Hematopoietic multipotent progenitor cell (in vitro differentiated cells): Measurements from ENCODE around the gene SHF. TPM values are rescaled to one million over a fixed set of nuclear protein-coding genes. Genes with fewer than 3 reads are reported as not detected.
A peak's percentile ranks its signal among the peaks of the same experiment; 100 is the strongest.
"Not testable (repeated sequence)": the region's sequence is repeated elsewhere in the genome, so short reads cannot be mapped to it uniquely, and the experiment has no call there.

Source experiments
- DNase-seq, 3 donors: peaks; one replicate each; pipeline ENCODE4 v3.0.0-alpha.2; 2011 to 2015; ENCODE audit warnings: low read depth in 2 of 3, low spot score in 2 of 3
- total RNA-seq: library from RNA; depleted of rRNA; stranded (reverse); fragments of >200 nt; gene quantifications from one replicate; pipeline ENCODE4 v1.2.3, GENCODE V29; 2012

SHF gene
- total RNA-seq, 1 donor: 24.5 TPM

GRCh38 chr15:45147606-45148005, 40.2 kb downstream of the SHF start:
- DNase-seq: no peak

DNA sequence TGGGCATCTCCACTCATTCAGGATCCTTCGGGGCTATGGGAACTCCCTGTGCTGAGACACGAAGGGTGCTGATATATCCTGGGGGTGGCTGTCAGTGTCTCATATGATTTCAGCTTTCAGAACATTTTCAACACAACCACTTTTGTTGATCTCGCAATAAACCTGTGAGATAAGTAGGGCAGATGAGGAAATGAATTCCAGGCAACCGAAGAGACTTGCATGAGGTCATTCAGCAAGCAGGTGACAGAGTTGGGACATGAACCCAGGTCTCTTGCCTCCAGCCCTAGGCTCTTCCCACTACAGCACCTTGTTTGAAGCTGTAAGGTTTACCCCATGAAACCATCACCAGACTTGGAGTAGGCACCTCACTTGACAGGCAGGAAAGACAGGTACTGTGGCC, 41.4 kb downstream of the SHF start:
- DNase-seq: no peak

DNA sequence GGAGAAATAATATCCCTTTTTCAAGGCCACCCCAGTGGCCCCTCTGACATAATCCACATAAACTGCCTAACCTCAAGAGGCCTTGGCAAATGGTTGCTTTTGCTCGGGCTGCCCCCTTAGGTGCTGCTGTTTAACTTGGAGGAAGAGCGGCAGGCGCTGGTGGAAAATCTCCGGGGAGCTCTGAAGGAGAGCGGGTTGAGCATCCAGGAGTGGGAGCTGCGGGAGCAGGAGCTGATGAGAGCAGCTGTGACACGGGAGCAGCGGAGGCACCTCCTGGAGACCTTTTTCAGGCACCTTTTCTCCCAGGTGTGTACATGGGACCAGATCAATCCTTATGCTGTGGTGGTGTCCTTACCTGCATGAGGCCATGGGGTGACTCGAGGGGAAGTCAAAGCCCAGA, 43.0 kb downstream of the SHF start:
- DNase-seq: no peak

- no peak for DNase-seq
Observed at GRCh38 chr15:45143946-45144345, 43.8 kb downstream of the SHF start.

GRCh38 chr15:45143056-45143455, 44.7 kb downstream of the SHF start:
- DNase-seq: no peak

- DNase-seq: no peak
Observed at GRCh38 chr15:45141386-45141785, 46.4 kb downstream of the SHF start.

GRCh38 chr15:45140557-45141250, 47.1 kb downstream of the SHF start:
- DNase-seq: no peak

DNA sequence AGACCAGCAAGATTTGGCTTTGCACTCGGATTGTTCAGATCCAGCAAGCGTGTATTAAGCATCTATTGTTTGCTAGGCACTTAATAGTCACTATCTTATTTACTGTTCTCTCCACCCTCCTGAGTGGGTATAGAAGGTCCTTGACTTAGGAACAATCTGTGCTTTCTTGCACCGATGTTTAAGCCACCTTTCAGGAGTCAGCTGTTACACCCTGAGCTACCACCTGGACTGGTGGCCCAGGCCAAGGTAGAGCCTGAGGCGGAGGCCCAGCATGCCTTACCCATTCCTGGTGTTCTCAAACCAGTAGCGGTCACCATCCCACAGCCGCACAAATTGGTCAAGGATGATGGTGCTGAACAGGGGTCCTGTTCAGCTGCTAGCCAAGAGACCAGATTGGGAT, 48.0 kb downstream of the SHF start:
- no peak for DNase-seq

- no peak for DNase-seq
Observed at GRCh38 chr15:45138814-45139765, 48.7 kb downstream of the SHF start.

- no peak for DNase-seq
Observed at GRCh38 chr15:45137703-45138102, 50.1 kb downstream of the SHF start.

- no peak for DNase-seq
Observed at GRCh38 chr15:45136378-45136764, 51.4 kb downstream of the SHF start.

GRCh38 chr15:45135705-45136377, 51.9 kb downstream of the SHF start:
- DNase-seq: not testable (repeated sequence)

- DNase-seq: no peak
Observed at GRCh38 chr15:45134682-45135604, 52.8 kb downstream of the SHF start.

DNA sequence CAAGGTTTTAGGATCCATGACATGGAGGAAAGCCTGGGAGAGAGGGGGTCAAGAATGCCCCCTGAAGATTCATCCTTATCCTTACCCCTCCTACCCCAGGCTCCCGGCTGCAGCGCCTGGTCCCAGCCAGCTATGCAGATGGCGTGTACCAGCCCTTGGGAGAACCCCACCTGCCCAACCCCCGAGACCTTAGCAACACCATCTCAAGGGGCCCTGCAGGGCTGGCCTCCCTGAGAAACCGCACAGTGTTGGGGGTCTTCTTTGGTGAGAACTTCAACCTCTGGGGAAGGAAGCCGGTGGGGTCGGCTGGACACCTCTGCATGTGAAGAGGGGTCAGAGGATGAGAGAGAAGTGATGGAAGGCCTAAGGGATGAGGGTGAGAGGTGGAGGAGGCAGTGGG, 53.7 kb downstream of the SHF start:
- DNase-seq: no peak

DNA sequence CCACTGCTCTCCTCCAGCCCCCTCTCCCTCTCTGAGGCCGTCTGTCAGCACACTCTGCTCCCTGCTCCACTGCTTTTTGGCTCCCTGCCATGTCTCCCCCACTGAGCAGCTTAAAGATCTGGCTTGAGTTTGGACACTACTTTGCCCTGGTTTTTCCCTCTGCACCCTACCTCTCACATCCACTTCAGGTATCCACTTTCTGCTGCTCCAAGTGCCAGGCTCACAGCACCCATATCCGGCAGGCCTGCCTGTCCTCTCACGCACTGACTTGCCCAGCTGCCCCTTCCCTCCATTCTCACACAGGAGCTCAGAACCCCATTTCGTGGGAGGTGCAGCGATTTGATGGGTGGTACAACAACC, 54.2 kb downstream of the SHF start:
- no peak for DNase-seq

DNA sequence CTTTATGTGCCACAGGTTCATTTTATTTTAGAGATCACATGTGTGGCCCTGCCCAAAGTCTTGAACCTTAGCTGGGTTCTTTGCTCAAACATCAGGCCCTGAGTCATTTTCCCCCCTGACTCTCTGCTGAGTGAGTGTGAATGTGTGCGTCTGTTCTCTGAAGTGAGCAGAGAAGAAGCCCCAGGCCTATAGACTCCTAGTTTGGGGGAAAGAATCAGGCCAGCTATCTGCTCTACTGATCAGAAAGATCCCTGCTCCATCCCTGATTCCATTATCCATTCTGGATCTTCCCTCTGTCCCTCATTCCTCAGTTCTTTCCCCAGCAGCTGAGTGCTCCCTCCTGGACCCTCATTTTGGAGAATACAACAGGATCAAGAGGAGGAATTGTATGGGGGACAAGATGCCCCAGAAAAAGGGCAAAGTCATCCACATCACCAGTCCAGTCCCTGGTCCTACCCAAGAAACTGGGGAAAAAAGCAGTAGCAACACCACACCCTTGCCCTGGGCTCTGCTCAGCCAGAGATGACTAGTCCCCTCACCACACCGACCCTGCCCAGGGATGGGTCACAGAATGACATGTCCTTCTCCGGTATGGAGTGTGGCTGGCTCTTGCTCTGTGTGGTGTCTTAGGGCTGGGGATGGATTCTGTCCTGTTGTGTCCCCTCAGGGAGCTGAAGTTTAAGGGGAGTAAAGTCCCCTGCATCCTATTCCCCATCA, 54.8 kb downstream of the SHF start:
- DNase-seq: no peak

DNA sequence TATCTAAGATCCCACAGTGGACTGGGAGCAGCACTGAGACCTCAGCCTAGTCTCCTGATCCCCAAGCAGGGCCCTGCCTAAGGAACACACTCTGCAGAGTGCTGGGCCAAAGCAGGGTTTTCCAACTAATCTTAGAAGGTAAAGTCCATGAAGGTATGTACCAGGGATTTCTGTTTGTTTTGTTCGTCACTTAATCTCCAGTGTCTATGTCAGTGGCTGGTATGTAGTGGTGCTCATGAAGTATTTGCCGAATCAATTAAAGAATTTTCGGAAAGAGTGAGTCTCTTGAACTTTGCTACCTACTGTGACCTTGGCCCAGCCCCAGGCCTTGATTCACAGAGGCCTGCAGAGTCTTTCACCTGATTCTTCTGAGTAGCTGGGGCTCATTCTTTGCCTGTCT, 56.3 kb downstream of the SHF start:
- no peak for DNase-seq

DNA sequence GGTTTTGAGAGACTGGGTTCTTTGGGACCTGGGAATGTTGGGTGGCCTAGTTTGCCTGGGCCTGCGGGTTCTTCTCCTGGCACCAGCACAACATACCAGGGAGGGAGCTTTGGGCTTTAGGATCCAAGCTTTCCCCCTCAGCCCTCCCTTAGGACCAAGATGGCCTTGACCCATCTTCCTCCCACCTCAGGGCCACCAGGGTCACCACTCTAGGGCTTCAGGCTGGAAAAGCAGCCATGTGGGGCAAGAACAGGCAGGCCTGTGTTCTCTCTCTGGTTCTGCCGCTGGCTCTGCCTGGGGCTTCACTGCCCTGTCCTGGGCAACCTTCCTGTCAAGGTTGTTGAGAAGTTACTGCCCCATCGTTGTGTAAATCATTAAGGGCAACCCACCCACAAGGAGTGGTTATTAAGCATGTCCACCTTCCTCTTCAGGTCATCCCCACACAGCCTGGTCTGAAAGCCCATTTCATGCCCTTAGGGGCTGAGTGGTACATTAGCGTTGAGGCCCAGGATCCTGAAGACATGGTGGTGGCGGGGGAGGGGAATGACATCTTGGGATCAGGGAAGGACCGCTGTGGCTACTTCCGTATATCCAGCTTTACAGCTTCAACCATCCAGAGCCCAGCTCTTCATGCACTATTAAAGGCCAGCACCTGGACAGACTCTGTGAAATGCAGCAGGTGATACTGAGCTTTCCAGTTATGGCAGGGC, 57.3 kb downstream of the SHF start:
- DNase-seq: no peak

GRCh38 chr15:45129651-45130129, 58.1 kb downstream of the SHF start, which contains the start of the genes DUOX1 and DUOXA1:
TSS of gene DUOX1 (plus strand) at chr15:45129994. CDS start at chr15:45131967, 1,973 bp downstream.
TSS of gene DUOXA1 (minus strand) at chr15:45129879. CDS start at chr15:45123014, 6,865 bp downstream.
- peak in 1 of 3 donors; percentile 31 for DNase-seq
